Naive B cell (primary cell): ENCODE measurements around the gene ERC2. TPM values are rescaled to one million over a fixed set of nuclear protein-coding genes. Genes with fewer than 3 reads are reported as not detected.

Experiments
- ATAC-seq, 2 donors: fragments of 150-1000 bp; cut with Tn5 transposase; 2 replicates each; pipeline ENCODE4 v1.10.0; 2021; ENCODE audit warnings: low read depth in 2 of 2, mild to moderate bottlenecking in 2 of 2, moderate library complexity in 2 of 2
- DNase-seq: peaks from one replicate; pipeline ENCODE4 v3.0.0; 2022
- H3K27ac Mint-ChIP-seq, 6 donors: one replicate each; pipeline ENCODE4 v1.8.0; 2020 to 2022; ENCODE audit warnings: mild to moderate bottlenecking in 6 of 6, mixed read lengths in 6 of 6, moderate library complexity in 5 of 6, inconsistent platforms in 2 of 6
- H3K27me3 Mint-ChIP-seq, 3 donors: one replicate each; pipeline ENCODE4 v1.8.0; 2021 to 2022; ENCODE audit warnings: mixed read lengths in 3 of 3, mild to moderate bottlenecking in 1 of 3
- H3K36me3 Mint-ChIP-seq, 2 donors: one replicate each; pipeline ENCODE4 v1.8.0; 2020 to 2022; ENCODE audit warnings: mixed read lengths in 2 of 2, inconsistent platforms in 1 of 2, mild to moderate bottlenecking in 1 of 2
- H3K4me1 Mint-ChIP-seq, 3 donors: one replicate each; pipeline ENCODE4 v1.8.0; 2020 to 2022; ENCODE audit warnings: mixed read lengths in 3 of 3, inconsistent platforms in 1 of 3, mild to moderate bottlenecking in 1 of 3, moderate library complexity in 1 of 3
- H3K4me3 Mint-ChIP-seq, 8 donors: one replicate each; pipeline ENCODE4 v1.8.0; 2020 to 2022; ENCODE audit warnings: mild to moderate bottlenecking in 8 of 8, mixed read lengths in 8 of 8, moderate library complexity in 8 of 8, inconsistent platforms in 2 of 8
- H3K9me3 Mint-ChIP-seq, 7 donors: one replicate each; pipeline ENCODE4 v1.8.0; 2020 to 2022; ENCODE audit warnings: mixed read lengths in 7 of 7, mild to moderate bottlenecking in 5 of 7, inconsistent platforms in 2 of 7, moderate library complexity in 1 of 7
- polyA plus RNA-seq, 6 donors: library from polyadenylated mRNA; unstranded; fragments of 300-500 nt; fragmentation: Illumina TruSeq; gene quantifications; one replicate each; pipeline ENCODE4 v1.2.3, GENCODE V29; 2021; ENCODE audit warnings: low read depth in 6 of 6

Gene ERC2
- polyA plus RNA-seq, 6 donors from 2014 or later = not detected

- DNase-seq = no peak
- Mint-ChIP-seq H3K4me3 (no peak overlapping the region), H3K27me3 (no peaks in the 10 kb centered on the region), H3K27ac (no peak overlapping the region), H3K9me3 (peaks cover 0 to 3% (median 0%) of the 10 kb centered on the region in 7 donors), H3K4me1 (no peaks in the 10 kb centered on the region), H3K36me3 (no peaks in the 10 kb centered on the region)
- no peak for ATAC-seq
These were observed 711.3 kb downstream of the ERC2 start for GRCh38 chr3:55756976-55757375.

GRCh38 chr3:55755516-55756205 lies 712.6 kb downstream of the ERC2 start:
- DNase-seq (no peak), ATAC-seq (no peak)
- Mint-ChIP-seq H3K9me3 (no peaks in the 10 kb centered on the region), H3K4me1 (no peaks in the 10 kb centered on the region), H3K36me3 (no peaks in the 10 kb centered on the region), H3K27ac (no peak overlapping the region), H3K4me3 (no peak overlapping the region), H3K27me3 (no peaks in the 10 kb centered on the region)

GRCh38 chr3:55752911-55753310 lies 715.4 kb downstream of the ERC2 start:
- Mint-ChIP-seq H3K36me3 (no peaks in the 10 kb centered on the region), H3K27me3 (no peaks in the 10 kb centered on the region), H3K27ac (no peak overlapping the region), H3K9me3 (peaks cover 0 to 4% (median 0%) of the 10 kb centered on the region in 7 donors), H3K4me3 (no peak overlapping the region), H3K4me1 (no peaks in the 10 kb centered on the region)
- no peak for DNase-seq
- no peak for ATAC-seq

- H3K9me3 Mint-ChIP-seq = peaks cover 0 to 4% (median 0%) of the 10 kb centered on the region in 7 donors
- H3K27ac Mint-ChIP-seq = no peak overlapping the region
- no peak overlapping the region for H3K4me3 Mint-ChIP-seq
- no peaks in the 10 kb centered on the region for H3K4me1 Mint-ChIP-seq
- ATAC-seq (no peak), DNase-seq (no peak)
- no peaks in the 10 kb centered on the region for H3K27me3 Mint-ChIP-seq
- no peaks in the 10 kb centered on the region for H3K36me3 Mint-ChIP-seq
These were observed 716.5 kb downstream of the ERC2 start for GRCh38 chr3:55751730-55752129.

GRCh38 chr3:55750525-55750924 lies 717.7 kb downstream of the ERC2 start:
- ATAC-seq = no peak
- DNase-seq = no peak
- Mint-ChIP-seq H3K4me3 (no peak overlapping the region), H3K4me1 (no peaks in the 10 kb centered on the region), H3K27me3 (no peaks in the 10 kb centered on the region), H3K9me3 (peaks cover 0 to 4% (median 0%) of the 10 kb centered on the region in 7 donors), H3K27ac (no peak overlapping the region), H3K36me3 (no peaks in the 10 kb centered on the region)

- DNase-seq (no peak), ATAC-seq (no peak)
- Mint-ChIP-seq H3K27ac (no peak overlapping the region), H3K36me3 (no peaks in the 10 kb centered on the region), H3K4me3 (no peak overlapping the region), H3K9me3 (peaks cover 0 to 5% (median 0%) of the 10 kb centered on the region in 7 donors), H3K4me1 (no peaks in the 10 kb centered on the region), H3K27me3 (no peaks in the 10 kb centered on the region)
These were observed 719.2 kb downstream of the ERC2 start for GRCh38 chr3:55749036-55749435.

GRCh38 chr3:55746808-55747413 lies 721.4 kb downstream of the ERC2 start:
- ATAC-seq = no peak

GRCh38 chr3:55742832-55743136 lies 725.5 kb downstream of the ERC2 start:
- H3K27me3 Mint-ChIP-seq = no peaks in the 10 kb centered on the region
- ATAC-seq (no peak), DNase-seq (no peak)
- no peaks in the 10 kb centered on the region for H3K4me1 Mint-ChIP-seq
- H3K4me3 Mint-ChIP-seq = no peak overlapping the region
- H3K9me3 Mint-ChIP-seq = peaks cover 0 to 5% (median 0%) of the 10 kb centered on the region in 7 donors
- H3K27ac Mint-ChIP-seq = no peak overlapping the region
- H3K36me3 Mint-ChIP-seq = no peaks in the 10 kb centered on the region

More at GRCh38 chr3:55746808-55747413, 721.4 kb downstream of the ERC2 start:
- no peaks in the 10 kb centered on the region for H3K36me3 Mint-ChIP-seq
- H3K9me3 Mint-ChIP-seq = peaks cover 0 to 5% (median 0%) of the 10 kb centered on the region in 7 donors
- no peak for DNase-seq
- H3K4me3 Mint-ChIP-seq = no peak overlapping the region
- H3K27ac Mint-ChIP-seq = no peak overlapping the region
- H3K4me1 Mint-ChIP-seq = no peaks in the 10 kb centered on the region
- no peaks in the 10 kb centered on the region for H3K27me3 Mint-ChIP-seq

GRCh38 chr3:55742022-55742831 lies 726.0 kb downstream of the ERC2 start:
- H3K4me1 Mint-ChIP-seq = no peaks in the 10 kb centered on the region
- H3K4me3 Mint-ChIP-seq = no peak overlapping the region
- H3K27me3 Mint-ChIP-seq = no peaks in the 10 kb centered on the region
- no peak overlapping the region for H3K27ac Mint-ChIP-seq
- ATAC-seq = no peak
- no peaks in the 10 kb centered on the region for H3K36me3 Mint-ChIP-seq
- DNase-seq = no peak
- peaks cover 0 to 5% (median 0%) of the 10 kb centered on the region in 7 donors for H3K9me3 Mint-ChIP-seq

GRCh38 chr3:55737186-55737585 lies 731.1 kb downstream of the ERC2 start:
- H3K4me1 Mint-ChIP-seq = no peaks in the 10 kb centered on the region
- peaks cover 0 to 11% (median 2%) of the 10 kb centered on the region in 7 donors for H3K9me3 Mint-ChIP-seq
- H3K36me3 Mint-ChIP-seq = no peaks in the 10 kb centered on the region
- no peaks in the 10 kb centered on the region for H3K27me3 Mint-ChIP-seq
- no peak overlapping the region for H3K27ac Mint-ChIP-seq
- ATAC-seq (no peak), DNase-seq (no peak)
- no peak overlapping the region for H3K4me3 Mint-ChIP-seq

GRCh38 chr3:55735976-55736375 lies 732.3 kb downstream of the ERC2 start:
- Mint-ChIP-seq H3K4me1 (no peaks in the 10 kb centered on the region), H3K4me3 (no peak overlapping the region), H3K27ac (no peak overlapping the region), H3K36me3 (no peaks in the 10 kb centered on the region), H3K27me3 (no peaks in the 10 kb centered on the region), H3K9me3 (peaks cover 0 to 11% (median 2%) of the 10 kb centered on the region in 7 donors)
- ATAC-seq = no peak
- DNase-seq = no peak

- Mint-ChIP-seq H3K9me3 (peaks cover 0 to 16% (median 1%) of the 10 kb centered on the region in 7 donors), H3K27ac (no peak overlapping the region), H3K4me3 (no peak overlapping the region), H3K27me3 (no peaks in the 10 kb centered on the region), H3K4me1 (no peaks in the 10 kb centered on the region), H3K36me3 (no peaks in the 10 kb centered on the region)
- no peak for DNase-seq
- ATAC-seq = no peak
These were observed 736.5 kb downstream of the ERC2 start for GRCh38 chr3:55731741-55732140.

GRCh38 chr3:55729546-55729945 lies 738.7 kb downstream of the ERC2 start:
- Mint-ChIP-seq H3K4me3 (no peak overlapping the region), H3K36me3 (no peaks in the 10 kb centered on the region), H3K9me3 (peaks cover 0 to 12% (median 2%) of the 10 kb centered on the region in 7 donors), H3K27ac (no peak overlapping the region), H3K27me3 (no peaks in the 10 kb centered on the region), H3K4me1 (no peaks in the 10 kb centered on the region)
- ATAC-seq (no peak), DNase-seq (no peak)
